HUES6 (cell line): ENCODE data around the gene RBM38.

Source experiments
- H3K27ac ChIP-seq: 2 replicates; pipeline ENCODE4 v1.7.0; 2013; ENCODE audit warnings: low read depth, mild to moderate bottlenecking, low read length, inconsistent platforms
- H3K27me3 ChIP-seq: 2 replicates; pipeline ENCODE4 v1.6.1; 2013; ENCODE audit warnings: low read length; ENCODE audit not compliant: control insufficient read depth, insufficient read depth
- H3K36me3 ChIP-seq: 2 replicates; pipeline ENCODE4 v1.6.1; 2013; ENCODE audit warnings: low read length; ENCODE audit not compliant: control insufficient read depth, insufficient read depth
- H3K4me1 ChIP-seq: 2 replicates; pipeline ENCODE4 v1.6.1; 2013; ENCODE audit warnings: low read length; ENCODE audit not compliant: control insufficient read depth, insufficient read depth
- H3K4me3 ChIP-seq: 2 replicates; pipeline ENCODE4 v1.5.1; 2013; ENCODE audit warnings: low read depth, low read length
- H3K9ac ChIP-seq: one replicate; pipeline ENCODE4 v1.6.1; 2013; ENCODE audit warnings: mild to moderate bottlenecking, low read length
- H3K9me3 ChIP-seq: 2 replicates; pipeline ENCODE4 v1.6.1; 2013; ENCODE audit warnings: low read depth, low read length; ENCODE audit not compliant: control insufficient read depth, insufficient read depth

The RBM38 gene

DNA sequence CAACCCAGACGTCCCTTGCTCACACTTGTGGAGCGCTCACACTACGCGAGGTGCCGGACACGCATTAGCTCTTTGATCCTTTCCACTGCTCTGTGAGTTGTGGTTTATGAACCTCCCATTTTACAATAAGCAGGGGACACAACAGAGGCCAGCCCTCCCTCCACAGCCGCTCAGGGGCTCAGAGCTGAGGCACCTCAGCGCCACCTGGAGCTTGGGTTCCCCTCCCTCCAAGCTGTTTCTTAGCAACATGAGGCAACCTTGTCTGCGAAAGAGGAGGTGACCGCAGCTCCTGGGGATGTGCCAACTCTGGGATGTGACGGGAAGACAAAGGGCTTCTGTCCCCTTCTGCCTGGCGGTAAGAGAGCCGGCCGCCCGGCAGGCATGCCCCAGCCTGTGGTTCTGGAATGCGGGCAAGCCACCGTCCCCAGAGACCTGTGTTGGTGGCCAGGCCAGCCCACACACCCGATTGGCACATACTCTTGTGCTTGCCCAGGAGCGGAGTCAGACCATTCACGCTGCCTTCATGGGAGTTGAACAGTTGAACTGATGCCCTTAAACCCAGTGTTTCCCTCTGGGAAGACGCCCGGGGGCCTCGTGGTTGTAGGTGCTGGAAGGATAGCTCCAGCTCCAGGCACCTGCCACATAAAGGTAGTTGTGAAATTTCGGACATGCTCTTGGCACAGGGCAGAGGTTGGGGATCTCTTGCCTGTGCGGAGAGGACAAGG is 44.5 kb downstream of the RBM38 start:
- Histone ChIP-seq H3K4me1 (peaks cover 10% of the 10 kb centered on the region; the same call in 1 of the 2 replicates), H3K9me3 (no peaks in the 10 kb centered on the region), H3K4me3 (no peak overlapping the region), H3K27me3 (no peaks in the 10 kb centered on the region), H3K27ac (no peak overlapping the region), H3K36me3 (no peaks in the 10 kb centered on the region), H3K9ac (no peak overlapping the region)

DNA sequence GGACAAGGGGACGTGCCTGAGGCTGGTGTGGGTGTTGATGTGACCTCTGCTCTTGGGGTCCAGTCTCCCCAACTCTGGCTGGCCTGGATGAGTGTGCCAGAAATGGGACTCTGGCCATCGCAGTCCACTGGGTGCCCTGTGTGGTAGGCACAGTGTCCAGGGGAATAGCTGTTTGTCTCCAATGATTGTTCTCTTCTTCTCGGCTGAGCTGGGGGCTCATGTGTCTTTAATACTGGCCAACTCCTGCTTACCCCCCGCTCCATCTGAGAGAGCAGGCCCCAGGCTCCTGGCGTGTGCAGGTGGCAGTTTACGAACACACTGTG is 45.0 kb downstream of the RBM38 start:
- Histone ChIP-seq H3K4me3 (no peak overlapping the region), H3K9me3 (no peaks in the 10 kb centered on the region), H3K9ac (no peak overlapping the region), H3K36me3 (no peaks in the 10 kb centered on the region), H3K27me3 (no peaks in the 10 kb centered on the region), H3K4me1 (peaks cover 15% of the 10 kb centered on the region; the same call in 1 of the 2 replicates), H3K27ac (no peak overlapping the region)

DNA sequence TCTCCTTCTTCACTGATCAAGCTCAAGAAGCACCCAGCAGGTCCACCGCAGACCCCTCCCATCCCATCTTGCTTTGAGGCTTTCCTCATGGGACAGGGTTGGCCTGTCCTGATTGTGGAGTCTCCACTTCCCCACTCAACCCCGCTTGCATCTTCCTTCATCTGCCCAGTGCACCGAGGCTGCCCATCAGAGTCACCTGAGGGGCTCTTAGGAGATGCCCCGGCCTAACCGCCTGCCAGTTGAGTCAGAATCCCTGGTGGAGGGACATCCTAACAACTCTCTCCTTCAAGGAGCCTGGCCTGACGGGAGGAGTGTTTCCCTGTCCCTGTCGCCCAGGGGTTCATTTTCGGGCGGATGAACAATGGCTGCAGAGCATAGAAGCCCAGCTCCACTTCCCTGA is 46.1 kb downstream of the RBM38 start:
- Histone ChIP-seq H3K9ac (no peak overlapping the region), H3K9me3 (no peaks in the 10 kb centered on the region), H3K27ac (no peak overlapping the region), H3K36me3 (no peaks in the 10 kb centered on the region), H3K4me1 (peaks cover 21% of the 10 kb centered on the region; the same call in 1 of the 2 replicates), H3K27me3 (no peaks in the 10 kb centered on the region), H3K4me3 (no peak overlapping the region)

DNA sequence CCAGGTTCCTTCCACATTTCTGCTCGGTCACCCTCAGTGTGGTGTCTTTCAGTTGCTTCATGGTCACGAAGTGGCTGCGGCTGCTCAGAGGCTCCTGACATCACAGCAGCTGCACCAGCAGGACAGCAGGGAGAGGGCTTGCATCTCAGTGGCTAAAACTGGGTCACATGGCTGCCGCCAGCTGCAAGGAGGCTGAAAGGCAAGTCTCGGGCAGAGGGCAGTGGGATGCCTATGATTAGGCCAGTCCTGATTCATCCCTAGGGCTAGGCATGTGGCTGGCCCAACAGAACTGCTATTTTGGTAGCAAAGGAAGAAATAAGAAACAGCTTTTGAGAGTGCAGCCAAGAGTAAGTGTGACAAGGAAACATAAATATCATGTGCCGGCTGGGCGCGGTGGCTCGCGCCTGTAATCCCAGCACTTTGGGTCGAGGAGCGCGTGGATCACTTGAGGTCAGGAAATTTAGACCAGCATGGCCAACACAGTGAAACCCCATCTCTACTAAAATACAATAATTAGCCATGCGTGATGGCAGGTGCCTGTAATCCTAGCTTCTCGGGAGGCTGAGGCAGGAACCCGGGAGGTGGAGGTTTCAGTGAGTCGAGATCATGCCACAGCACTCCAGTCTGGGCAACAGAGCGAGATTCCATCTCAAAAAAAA is 46.6 kb downstream of the RBM38 start:
- no peaks in the 10 kb centered on the region for H3K36me3 ChIP-seq
- no peak overlapping the region for H3K4me3 ChIP-seq
- H3K9me3 ChIP-seq = no peaks in the 10 kb centered on the region
- no peak overlapping the region for H3K27ac ChIP-seq
- no peak overlapping the region for H3K9ac ChIP-seq
- H3K4me1 ChIP-seq = peaks cover 21% of the 10 kb centered on the region; the same call in 1 of the 2 replicates
- H3K27me3 ChIP-seq = no peaks in the 10 kb centered on the region

DNA sequence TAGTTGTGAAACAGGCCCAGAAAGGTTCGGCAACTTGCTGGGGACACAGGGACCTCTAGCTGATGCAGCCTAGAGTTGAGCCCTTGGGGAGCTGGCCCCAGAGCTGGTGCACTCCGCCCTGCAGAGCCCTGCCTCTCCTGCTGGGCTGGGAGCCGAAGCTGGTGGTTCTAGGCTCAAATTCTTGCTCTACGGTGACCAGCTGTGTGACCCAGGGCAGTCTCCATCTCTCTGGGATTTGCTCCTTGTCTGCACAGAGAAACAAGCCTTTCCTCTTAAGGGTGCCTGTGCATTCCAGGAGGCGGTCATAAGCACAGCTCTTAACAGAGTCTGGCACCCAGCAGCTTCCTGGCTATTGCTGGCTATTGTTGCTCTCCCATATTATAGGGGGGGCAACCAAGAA is 47.4 kb downstream of the RBM38 start:
- no peak overlapping the region for H3K27ac ChIP-seq
- H3K4me3 ChIP-seq = no peak overlapping the region
- no peak overlapping the region for H3K9ac ChIP-seq
- no peaks in the 10 kb centered on the region for H3K9me3 ChIP-seq
- no peaks in the 10 kb centered on the region for H3K27me3 ChIP-seq
- H3K4me1 ChIP-seq = peaks cover 21% of the 10 kb centered on the region; the same call in 1 of the 2 replicates
- no peaks in the 10 kb centered on the region for H3K36me3 ChIP-seq

DNA sequence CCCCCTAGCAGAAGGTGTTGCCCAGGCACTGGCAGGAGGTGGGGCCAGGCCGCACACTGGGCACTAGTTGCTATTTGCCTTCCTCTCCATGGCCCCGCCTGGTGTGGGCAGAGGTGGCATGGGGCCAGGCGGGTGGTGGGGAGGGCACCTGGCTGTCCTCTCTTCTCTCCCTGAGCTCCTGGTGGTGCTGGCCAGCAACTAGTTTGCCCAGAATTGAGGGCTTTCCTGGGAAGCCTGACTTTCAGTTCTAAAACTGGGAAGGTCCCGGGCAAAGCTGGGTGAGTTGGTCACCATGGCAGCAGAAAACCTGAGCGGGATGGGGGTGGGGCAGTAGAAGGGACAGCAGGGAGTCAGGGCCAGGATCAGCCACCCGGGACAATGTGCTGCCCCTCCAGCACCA is 48.2 kb downstream of the RBM38 start:
- Histone ChIP-seq H3K27me3 (no peaks in the 10 kb centered on the region), H3K9ac (no peak overlapping the region), H3K36me3 (no peaks in the 10 kb centered on the region), H3K9me3 (no peaks in the 10 kb centered on the region), H3K4me1 (peaks cover 21% of the 10 kb centered on the region; the same call in 1 of the 2 replicates), H3K27ac (no peak overlapping the region), H3K4me3 (no peak overlapping the region)

DNA sequence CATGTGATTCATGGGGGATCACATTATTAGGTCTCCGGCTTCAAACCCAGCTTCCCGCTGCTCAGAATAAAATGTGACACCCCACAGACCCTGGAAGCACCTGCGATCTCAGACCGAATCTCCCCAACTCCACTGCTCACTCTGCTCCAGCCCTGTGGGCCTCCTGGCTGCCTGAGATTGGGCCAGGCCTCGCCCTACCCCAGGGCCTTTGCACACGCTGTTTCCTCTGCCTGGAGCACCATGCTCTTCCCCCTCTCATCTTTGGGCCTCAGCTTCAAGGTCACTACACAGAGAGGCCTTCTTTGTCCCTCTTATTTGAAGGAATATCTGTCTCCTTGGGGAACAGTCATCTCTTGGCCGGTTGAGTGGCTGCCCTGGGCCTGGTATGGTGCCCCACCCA is 48.8 kb downstream of the RBM38 start:
- H3K27ac ChIP-seq = no peak overlapping the region
- no peaks in the 10 kb centered on the region for H3K36me3 ChIP-seq
- H3K4me3 ChIP-seq = no peak overlapping the region
- H3K27me3 ChIP-seq = no peaks in the 10 kb centered on the region
- peaks cover 21% of the 10 kb centered on the region; the same call in 1 of the 2 replicates for H3K4me1 ChIP-seq
- H3K9ac ChIP-seq = no peak overlapping the region
- H3K9me3 ChIP-seq = no peaks in the 10 kb centered on the region

DNA sequence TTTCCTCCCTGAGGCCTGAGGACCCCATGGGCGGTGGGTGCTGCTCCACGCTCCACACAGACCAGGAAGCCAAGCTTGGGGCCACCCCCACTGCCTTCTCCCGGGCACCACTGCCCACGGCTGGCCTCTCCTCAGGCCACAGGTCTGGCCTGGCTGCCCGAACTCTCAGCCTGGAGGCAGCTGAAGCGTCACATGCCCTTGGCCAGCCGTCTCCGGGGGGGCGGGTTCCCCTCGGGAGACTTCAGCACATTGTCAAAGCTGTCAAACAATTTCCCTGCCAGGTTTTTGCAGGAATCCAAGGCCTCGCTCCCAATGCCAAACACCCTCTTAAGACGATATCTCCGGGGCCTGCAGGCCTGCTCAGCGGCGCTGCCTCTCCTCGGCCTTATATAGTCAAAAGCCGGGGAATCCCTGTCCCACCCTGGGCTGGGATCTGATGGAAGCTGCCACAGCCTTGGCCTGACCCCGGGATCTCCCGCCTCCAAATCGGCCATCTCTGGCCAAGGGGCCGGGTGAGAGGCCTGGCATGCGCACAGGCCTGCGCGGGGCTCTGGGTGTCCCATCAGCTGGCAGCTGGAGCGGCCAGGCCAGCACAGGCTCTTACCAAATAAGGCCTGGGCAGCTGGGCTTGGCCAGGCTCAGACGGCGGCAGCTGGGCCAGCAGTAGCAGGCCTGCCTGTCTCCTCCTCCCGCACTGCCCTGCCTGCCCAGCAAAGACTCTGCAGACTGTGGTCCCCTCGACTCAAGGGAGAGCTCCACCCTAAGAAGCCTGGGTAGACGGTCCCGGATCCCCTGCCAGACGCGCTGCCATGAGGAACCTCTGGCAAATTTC is 49.7 kb downstream of the RBM38 start:
- H3K9ac ChIP-seq = peak overlapping the region; percentile 61
- peak overlapping the region; percentile 70; the same call in 1 of the 2 replicates for H3K27ac ChIP-seq
- H3K4me3 ChIP-seq = no peak overlapping the region
- H3K27me3 ChIP-seq = no peaks in the 10 kb centered on the region
- no peaks in the 10 kb centered on the region for H3K36me3 ChIP-seq
- peaks cover 2% of the 10 kb centered on the region; the same call in 1 of the 2 replicates for H3K9me3 ChIP-seq
- H3K4me1 ChIP-seq = peaks cover 18% of the 10 kb centered on the region; the same call in 1 of the 2 replicates

DNA sequence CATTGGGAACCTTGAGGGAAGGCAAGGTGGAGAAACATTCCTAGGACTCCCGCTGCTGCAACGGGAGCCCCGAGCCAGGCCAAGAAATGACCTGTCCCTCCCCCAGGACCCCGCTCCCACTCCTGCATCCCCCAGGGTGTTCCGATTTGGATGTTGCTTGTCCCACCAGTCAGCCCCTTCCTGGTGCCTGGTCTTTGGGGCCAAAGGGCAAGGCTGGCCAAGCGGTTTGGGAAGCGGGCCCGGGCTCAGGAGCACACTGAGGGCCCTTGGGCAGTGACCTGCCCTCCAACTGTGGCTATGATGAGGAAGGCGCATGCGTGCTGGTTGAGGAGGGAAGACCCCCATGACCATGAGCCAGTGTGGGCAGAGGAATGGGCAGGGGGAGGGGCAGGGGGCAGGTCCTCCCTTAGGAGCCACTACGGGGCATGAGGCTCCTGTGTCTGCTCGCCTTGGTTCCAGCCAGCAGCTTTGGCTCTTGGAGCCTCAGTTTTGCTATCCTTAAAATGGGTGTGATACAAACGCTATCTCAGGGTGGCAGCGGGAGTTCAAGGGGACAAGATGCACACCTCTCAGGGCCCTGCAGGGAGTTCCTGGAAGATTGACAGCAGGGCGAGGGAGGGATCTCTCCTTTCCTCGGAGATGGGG is 50.4 kb downstream of the RBM38 start:
- Histone ChIP-seq H3K9me3 (peaks cover 5% of the 10 kb centered on the region; the same call in 1 of the 2 replicates), H3K27ac (peak overlapping the region; percentile 70; the same call in 1 of the 2 replicates), H3K27me3 (no peaks in the 10 kb centered on the region), H3K9ac (peak overlapping the region; percentile 61), H3K4me3 (no peak overlapping the region), H3K4me1 (peaks cover 18% of the 10 kb centered on the region; the same call in 1 of the 2 replicates), H3K36me3 (no peaks in the 10 kb centered on the region)

DNA sequence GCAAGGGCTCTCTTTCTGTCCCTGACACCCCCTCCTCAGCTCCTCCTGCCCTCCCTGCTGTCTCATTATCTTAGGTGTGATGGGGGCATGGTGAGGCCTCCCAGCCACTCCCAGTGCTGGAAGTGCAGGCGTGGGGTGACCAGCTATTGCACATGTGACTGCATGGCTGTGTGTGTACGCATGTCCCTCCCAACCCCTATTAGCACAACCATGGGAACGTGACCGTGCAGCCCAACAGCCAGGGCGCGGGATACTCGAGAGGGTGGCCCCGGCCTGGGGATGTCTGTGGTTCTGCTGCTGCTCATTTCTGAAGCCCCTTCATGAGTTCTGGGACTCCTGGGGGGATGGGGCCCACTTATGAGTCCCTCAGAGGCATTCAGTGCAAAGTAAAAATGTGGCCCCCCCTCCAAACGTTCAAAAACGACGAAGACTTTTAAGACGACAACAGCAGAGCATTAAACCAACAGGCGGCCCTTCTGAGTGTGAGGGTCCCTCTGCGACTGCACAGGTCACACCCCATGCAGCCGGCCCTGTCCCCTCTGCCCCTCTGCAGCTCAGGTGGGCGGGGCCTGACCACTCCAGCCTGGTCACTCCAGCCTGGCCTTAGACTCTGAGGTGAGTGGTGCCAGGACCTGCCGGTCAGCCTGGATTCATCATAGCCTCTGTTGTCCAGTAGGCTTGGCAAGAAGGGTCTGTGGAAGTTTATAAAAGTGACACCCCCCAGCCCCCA is 51.1 kb downstream of the RBM38 start:
- no peak overlapping the region for H3K9ac ChIP-seq
- H3K4me1 ChIP-seq = peaks cover 18% of the 10 kb centered on the region; the same call in 1 of the 2 replicates
- no peaks in the 10 kb centered on the region for H3K36me3 ChIP-seq
- no peaks in the 10 kb centered on the region for H3K27me3 ChIP-seq
- H3K27ac ChIP-seq = no peak overlapping the region
- H3K9me3 ChIP-seq = peaks cover 5% of the 10 kb centered on the region; the same call in 1 of the 2 replicates
- H3K4me3 ChIP-seq = no peak overlapping the region
